Measurements from ENCODE around the gene ETV3. TPM values are rescaled to one million over a fixed set of nuclear protein-coding genes. Genes with fewer than 3 reads are reported as not detected.

Gene ETV3
- total RNA-seq, 1 donor from 2014 or later = 16.4 TPM

DNA sequence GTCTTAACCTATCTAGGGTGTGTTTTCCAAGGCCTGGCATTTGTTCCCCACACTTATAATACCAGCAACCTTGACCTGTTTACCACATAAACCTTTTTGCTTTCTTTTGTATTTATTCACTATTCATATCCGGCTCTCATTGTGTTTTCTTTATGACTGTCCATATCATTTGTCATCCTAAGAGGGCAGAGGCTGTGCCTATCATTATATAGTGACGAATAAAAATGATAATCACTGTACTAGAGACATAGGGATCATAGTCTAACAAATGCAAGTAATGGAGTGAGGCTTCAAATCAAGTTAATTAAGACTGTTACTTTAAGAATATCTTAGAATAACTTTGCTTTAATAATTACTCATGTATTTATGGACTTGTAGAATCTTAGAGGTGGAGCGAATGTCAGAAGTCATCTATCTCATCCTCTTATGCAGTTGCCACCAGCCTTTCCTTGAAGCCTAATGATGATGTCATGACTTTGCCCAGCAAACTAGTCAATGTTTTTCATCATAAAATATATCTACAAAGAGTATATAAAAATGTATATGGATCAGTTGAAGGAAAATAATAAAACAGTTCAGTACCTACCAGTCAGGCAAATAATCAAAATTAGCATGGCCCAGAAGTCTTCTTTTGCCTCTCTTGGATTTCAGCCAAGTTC, 4.7 kb upstream of the ETV3 start:
- DNase-seq = no peak
- ATAC-seq (ENCODE audit: poor library complexity) = no peak
- intact Hi-C loops (cut with DNase I) = no loop called here

- intact Hi-C loops (cut with DNase I) = no loop called here
These were observed 4.0 kb upstream of the ETV3 start for GRCh38 chr1:157142201-157142600.

DNA sequence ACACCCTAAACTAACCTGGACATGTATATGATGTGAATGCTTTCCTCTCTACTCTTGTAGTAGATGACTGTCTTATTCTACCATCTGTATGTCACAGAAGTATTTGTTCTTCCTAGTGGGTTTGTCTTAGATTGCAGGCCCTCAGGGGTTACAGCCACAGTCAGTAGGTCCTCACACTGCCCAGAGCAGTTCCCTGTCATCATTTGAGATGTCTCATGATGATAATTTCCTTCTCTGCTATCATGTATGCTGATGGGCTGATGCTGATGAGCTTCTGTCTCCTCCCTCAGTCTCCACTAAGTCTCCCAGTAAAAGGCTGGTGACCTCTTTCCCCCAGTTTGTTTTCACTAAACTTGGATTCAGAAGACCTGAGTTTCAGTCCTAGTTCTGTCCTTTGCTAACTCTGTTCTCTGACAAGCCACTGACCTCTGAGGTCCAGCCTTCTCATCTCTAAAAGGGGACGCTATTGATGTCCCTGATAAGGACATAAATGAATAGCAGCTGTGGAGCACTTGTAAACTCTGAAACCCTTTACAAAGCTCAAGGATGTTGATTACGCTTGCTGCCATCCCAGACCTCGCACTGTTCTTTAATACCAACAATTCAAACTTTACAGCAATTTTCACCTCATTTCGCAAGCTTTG, 3.1 kb upstream of the ETV3 start:
- intact Hi-C loops (cut with DNase I) = no loop called here
- no peak for DNase-seq
- no peak for ATAC-seq (ENCODE audit: poor library complexity)

More at GRCh38 chr1:157142201-157142600, 4.0 kb upstream of the ETV3 start:
- no peak for DNase-seq
- no peak for ATAC-seq (ENCODE audit: poor library complexity)

GRCh38 chr1:157140063-157140588, 1.9 kb upstream of the ETV3 start:
- DNase-seq (no peak), ATAC-seq (ENCODE audit: poor library complexity) (no peak)
- intact Hi-C loops (cut with DNase I) = no loop called here

- intact Hi-C loops (cut with DNase I) = no loop called here
- ATAC-seq (ENCODE audit: poor library complexity) (no peak), DNase-seq (no peak)
These were observed 989 bp upstream of the ETV3 start for GRCh38 chr1:157139052-157139715.

- intact Hi-C loops (cut with DNase I) = no loop called here
- peak; percentile 43 for ATAC-seq (ENCODE audit: poor library complexity)
- DNase-seq = no peak
These were observed 581 bp downstream of the ETV3 start for GRCh38 chr1:157137408-157138219.

DNA sequence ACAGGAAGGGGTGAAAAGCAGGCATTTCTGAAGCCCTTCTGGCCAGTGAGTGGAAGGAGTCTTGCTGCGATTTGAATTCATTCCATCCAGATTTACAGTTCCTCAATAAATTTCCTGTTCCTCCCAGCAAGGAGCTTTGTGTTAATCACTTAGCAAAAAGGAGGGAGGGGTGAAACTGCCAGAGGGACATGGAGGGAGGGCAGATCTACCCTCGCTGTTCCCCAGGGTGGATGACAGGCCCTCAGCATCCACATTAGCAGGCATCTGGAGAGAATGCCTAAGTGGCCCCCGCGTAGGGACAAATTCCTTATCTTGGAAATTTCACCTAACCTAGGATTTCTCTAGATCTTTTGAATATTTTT, 1.2 kb downstream of the ETV3 start:
- ATAC-seq (ENCODE audit: poor library complexity) (no peak), DNase-seq (no peak)
- intact Hi-C loops (cut with DNase I) = no loop called here

- intact Hi-C loops (cut with DNase I) = no loop called here
- ATAC-seq (ENCODE audit: poor library complexity) (no peak), DNase-seq (no peak)
These were observed 2.1 kb downstream of the ETV3 start for GRCh38 chr1:157136133-157136532.

DNA sequence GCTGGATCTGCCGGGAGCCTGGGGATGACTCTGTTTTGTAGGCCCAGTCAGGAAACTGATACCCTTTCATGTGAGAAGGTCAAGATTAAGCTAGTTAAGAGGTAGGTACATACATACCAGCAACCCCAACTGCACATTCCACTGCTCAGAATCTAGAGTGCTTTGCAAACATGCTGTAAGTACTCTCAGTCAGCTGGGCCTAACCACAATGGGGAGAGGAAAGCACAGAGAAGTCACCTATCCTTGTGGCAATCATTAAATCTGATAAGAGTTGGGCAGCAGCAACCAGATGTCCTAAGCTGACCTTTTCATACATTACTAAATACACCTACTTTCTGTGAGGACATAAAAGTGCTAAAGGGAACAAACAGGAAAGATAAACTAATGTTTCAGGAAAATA, 2.5 kb downstream of the ETV3 start:
- DNase-seq (no peak), ATAC-seq (ENCODE audit: poor library complexity) (no peak)
- intact Hi-C loops (cut with DNase I) = no loop called here

- intact Hi-C loops (cut with DNase I) = no loop called here
- ATAC-seq (ENCODE audit: poor library complexity) (no peak), DNase-seq (no peak)
These were observed 3.1 kb downstream of the ETV3 start for GRCh38 chr1:157135070-157135469.

GRCh38 chr1:157134442-157134841, 3.8 kb downstream of the ETV3 start:
- ATAC-seq (ENCODE audit: poor library complexity) (no peak), DNase-seq (no peak)
- intact Hi-C loops (cut with DNase I) = no loop called here

- intact Hi-C loops (cut with DNase I) = no loop called here
- DNase-seq = no peak
- no peak for ATAC-seq (ENCODE audit: poor library complexity)
These were observed 4.8 kb downstream of the ETV3 start for GRCh38 chr1:157133426-157133825.

- DNase-seq (no peak), ATAC-seq (ENCODE audit: poor library complexity) (no peak)
- intact Hi-C loops (cut with DNase I) = no loop called here
These were observed 5.5 kb downstream of the ETV3 start for GRCh38 chr1:157132616-157133167.

GRCh38 chr1:157132111-157132510, 6.1 kb downstream of the ETV3 start:
- ATAC-seq (ENCODE audit: poor library complexity) = no peak
- intact Hi-C loops (cut with DNase I) = no loop called here

GRCh38 chr1:157131281-157131680, 6.9 kb downstream of the ETV3 start:
- intact Hi-C loops (cut with DNase I) = no loop called here
- ATAC-seq (ENCODE audit: poor library complexity) (no peak), DNase-seq (no peak)

More at GRCh38 chr1:157132111-157132510, 6.1 kb downstream of the ETV3 start:
- DNase-seq = no peak

GRCh38 chr1:157124855-157125254, 13.3 kb downstream of the ETV3 start:
- DNase-seq = no peak

GRCh38 chr1:157119448-157119847, 18.7 kb downstream of the ETV3 start:
- ATAC-seq (ENCODE audit: poor library complexity) = peak; percentile 49
- no peak for DNase-seq
- intact Hi-C loops (cut with DNase I) = no loop called here

More at GRCh38 chr1:157124855-157125254, 13.3 kb downstream of the ETV3 start:
- ATAC-seq (ENCODE audit: poor library complexity) = no peak
- intact Hi-C loops (cut with DNase I) = no loop called here

DNA sequence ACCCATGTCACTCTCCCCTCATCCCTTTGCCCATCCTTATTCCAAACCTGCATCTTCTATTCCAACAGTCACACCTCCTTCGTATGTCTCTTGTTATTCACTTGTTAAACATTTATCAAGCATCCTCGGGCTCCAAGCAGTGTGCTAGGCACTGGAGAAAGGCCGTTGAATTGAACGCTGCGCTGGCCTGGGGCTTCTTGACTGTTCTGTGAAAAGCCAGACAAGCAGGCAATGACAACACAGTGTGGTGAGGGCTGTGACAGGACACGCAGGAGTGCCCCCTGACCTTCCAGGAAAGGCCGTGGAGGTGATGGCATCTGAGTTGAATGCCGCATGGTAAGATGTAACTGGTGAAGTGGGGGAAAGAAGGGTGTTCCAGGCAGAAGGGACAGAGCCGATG, 19.2 kb downstream of the ETV3 start:
- ATAC-seq (ENCODE audit: poor library complexity) = peak; percentile 15
- intact Hi-C loops (cut with DNase I) = no loop called here
- DNase-seq = no peak

- intact Hi-C loops (cut with DNase I) = no loop called here
- DNase-seq = no peak
- ATAC-seq (ENCODE audit: poor library complexity) = no peak
These were observed 20.6 kb downstream of the ETV3 start for GRCh38 chr1:157117527-157118057.
